ENCODE results near the gene ZNF891. TPM values are rescaled to one million over a fixed set of nuclear protein-coding genes. Genes with fewer than 3 reads are reported as not detected.

ZNF891 gene
- total RNA-seq, 1 donor from 2014 or later = 0.63 TPM

DNA sequence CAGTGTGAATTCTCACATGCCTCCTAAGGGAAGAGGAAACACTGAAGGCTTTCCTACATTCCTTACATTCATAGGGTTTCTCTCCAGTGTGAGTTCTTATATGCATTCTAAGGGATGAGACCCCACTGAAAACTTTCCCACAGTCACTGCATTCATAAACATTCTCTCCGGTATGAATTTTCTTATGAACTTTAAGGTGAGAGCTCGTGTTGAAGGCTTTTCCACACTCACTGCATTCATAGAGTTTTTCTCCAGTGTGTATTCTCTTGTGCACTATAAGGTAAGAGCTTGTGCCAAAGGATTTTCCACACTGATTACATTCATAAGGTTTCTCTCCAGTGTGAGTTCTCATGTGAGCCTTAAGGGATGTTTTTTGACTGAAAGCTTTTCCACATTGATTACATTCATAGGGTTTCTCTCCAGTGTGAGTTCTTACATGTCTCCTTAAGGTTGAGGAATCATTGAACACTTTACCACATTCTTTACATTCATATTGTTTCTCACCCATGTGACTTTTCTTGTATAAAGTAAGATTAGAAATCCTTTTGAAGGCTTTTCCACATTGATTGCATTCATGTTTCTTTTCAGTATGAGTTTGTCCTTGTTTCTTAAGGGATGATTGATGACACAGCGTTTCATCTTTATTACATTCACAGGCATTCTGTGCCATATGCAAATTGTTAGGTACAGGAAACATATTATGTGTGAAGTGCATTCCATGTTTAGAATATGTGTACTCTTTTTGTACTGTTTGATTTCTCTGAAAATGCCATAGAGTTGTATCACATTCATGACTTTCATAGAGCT lies 9.5 kb downstream of the ZNF891 start:
- H3K27me3 ChIP-seq (ENCODE audit: control insufficient read depth, insufficient read depth, low read length) = no peaks in the 10 kb centered on the region
- H3K36me3 ChIP-seq (ENCODE audit: control insufficient read depth, insufficient read depth, low read length) = no peaks in the 10 kb centered on the region
- DNase-seq (ENCODE audit: low read depth) = no peak
- no peak overlapping the region for H3K4me3 ChIP-seq (ENCODE audit: low read depth, low read length)
- TF ChIP-seq, protein P1, sequence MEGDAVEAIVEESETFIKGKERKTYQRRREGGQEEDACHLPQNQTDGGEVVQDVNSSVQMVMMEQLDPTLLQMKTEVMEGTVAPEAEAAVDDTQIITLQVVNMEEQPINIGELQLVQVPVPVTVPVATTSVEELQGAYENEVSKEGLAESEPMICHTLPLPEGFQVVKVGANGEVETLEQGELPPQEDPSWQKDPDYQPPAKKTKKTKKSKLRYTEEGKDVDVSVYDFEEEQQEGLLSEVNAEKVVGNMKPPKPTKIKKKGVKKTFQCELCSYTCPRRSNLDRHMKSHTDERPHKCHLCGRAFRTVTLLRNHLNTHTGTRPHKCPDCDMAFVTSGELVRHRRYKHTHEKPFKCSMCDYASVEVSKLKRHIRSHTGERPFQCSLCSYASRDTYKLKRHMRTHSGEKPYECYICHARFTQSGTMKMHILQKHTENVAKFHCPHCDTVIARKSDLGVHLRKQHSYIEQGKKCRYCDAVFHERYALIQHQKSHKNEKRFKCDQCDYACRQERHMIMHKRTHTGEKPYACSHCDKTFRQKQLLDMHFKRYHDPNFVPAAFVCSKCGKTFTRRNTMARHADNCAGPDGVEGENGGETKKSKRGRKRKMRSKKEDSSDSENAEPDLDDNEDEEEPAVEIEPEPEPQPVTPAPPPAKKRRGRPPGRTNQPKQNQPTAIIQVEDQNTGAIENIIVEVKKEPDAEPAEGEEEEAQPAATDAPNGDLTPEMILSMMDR (IDR thresholded peaks at IDR 0.05; ENCODE audit: insufficient read depth, low read length, poor library complexity, severe bottlenecking) = no peak

DNA sequence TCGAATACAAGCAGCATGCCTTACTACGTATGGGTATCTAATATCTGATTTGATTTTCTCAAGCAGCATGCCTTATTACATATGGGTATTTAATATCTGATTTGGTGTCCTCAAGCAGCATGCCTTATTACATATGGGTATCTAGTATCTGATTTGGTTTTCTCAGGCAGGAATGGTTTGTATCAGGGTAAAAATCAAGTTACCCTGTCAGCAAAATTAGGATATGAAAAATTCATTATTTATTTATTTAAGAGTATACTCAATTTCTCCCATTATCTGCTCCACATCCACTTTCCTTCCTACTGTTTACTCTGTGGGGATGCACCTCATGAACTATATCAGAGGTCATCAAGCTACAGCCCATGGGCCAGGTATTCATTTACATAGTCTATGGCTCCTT lies 21.9 kb downstream of the ZNF891 start:
- Histone ChIP-seq H3K27me3 (ENCODE audit: control insufficient read depth, insufficient read depth, low read length) (no peaks in the 10 kb centered on the region), H3K4me3 (ENCODE audit: low read depth, low read length) (no peak overlapping the region), H3K36me3 (ENCODE audit: control insufficient read depth, insufficient read depth, low read length) (no peaks in the 10 kb centered on the region)
- DNase-seq (ENCODE audit: low read depth) = no peak
- TF ChIP-seq, protein P1 (IDR thresholded peaks at IDR 0.05; ENCODE audit: insufficient read depth, low read length, poor library complexity, severe bottlenecking) = no peak

DNA sequence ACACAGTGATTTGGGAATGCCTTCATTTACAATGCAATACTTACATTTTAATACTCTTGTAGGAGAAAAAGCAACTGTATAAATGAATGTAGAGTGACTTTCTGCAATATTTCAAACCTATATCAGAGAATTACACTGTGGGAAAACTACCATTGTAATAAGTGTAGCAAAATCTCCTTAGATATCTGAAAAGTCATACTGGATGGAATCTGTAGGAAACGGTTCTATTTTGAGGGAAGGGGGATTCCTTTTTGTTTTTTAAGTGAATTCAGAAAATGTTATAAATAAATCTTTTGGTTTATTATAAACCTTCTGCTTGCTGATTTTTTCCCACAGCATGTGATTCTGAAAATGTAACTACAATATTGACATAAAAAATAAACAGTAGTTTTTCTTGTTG lies 23.0 kb downstream of the ZNF891 start:
- TF ChIP-seq, protein P1 (IDR thresholded peaks at IDR 0.05; ENCODE audit: insufficient read depth, low read length, poor library complexity, severe bottlenecking) = no peak
- Histone ChIP-seq H3K27me3 (ENCODE audit: control insufficient read depth, insufficient read depth, low read length) (no peaks in the 10 kb centered on the region), H3K36me3 (ENCODE audit: control insufficient read depth, insufficient read depth, low read length) (no peaks in the 10 kb centered on the region), H3K4me3 (ENCODE audit: low read depth, low read length) (no peak overlapping the region)
- no peak for DNase-seq (ENCODE audit: low read depth)

DNA sequence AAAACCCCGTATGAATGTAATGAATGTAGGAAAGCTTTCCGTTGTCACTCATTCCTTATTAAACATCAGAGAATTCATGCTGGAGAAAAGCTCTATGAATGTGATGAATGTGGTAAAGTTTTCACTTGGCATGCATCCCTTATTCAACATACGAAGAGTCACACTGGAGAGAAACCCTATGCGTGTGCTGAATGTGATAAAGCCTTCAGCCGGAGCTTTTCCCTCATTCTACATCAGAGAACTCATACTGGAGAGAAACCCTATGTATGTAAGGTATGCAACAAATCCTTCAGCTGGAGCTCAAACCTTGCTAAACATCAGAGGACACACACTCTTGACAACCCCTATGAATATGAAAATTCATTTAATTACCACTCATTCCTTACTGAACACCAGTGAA lies 23.8 kb downstream of the ZNF891 start:
- no peaks in the 10 kb centered on the region for H3K27me3 ChIP-seq (ENCODE audit: control insufficient read depth, insufficient read depth, low read length)
- no peak for DNase-seq (ENCODE audit: low read depth)

DNA sequence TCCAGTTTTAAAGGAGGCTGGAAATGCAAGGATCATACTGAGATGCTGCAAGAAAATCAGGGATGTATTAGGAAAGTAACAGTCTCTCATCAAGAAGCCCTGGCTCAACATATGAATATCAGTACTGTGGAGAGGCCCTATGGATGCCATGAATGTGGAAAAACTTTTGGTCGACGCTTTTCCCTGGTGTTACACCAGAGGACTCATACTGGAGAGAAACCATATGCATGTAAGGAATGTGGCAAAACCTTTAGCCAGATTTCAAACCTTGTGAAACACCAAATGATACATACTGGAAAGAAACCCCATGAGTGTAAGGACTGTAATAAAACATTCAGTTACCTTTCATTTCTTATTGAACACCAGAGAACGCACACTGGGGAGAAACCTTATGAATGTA lies 24.5 kb downstream of the ZNF891 start:
- TF ChIP-seq, protein P1 (IDR thresholded peaks at IDR 0.05; ENCODE audit: insufficient read depth, low read length, poor library complexity, severe bottlenecking) = no peak
- DNase-seq (ENCODE audit: low read depth) = no peak
- Histone ChIP-seq H3K36me3 (ENCODE audit: control insufficient read depth, insufficient read depth, low read length) (no peaks in the 10 kb centered on the region), H3K27me3 (ENCODE audit: control insufficient read depth, insufficient read depth, low read length) (no peaks in the 10 kb centered on the region), H3K4me3 (ENCODE audit: low read depth, low read length) (no peak overlapping the region)

More for the DNA sequence above, 23.8 kb downstream of the ZNF891 start:
- Histone ChIP-seq H3K4me3 (ENCODE audit: low read depth, low read length) (no peak overlapping the region), H3K36me3 (ENCODE audit: control insufficient read depth, insufficient read depth, low read length) (no peaks in the 10 kb centered on the region)
- TF ChIP-seq, protein P1 (IDR thresholded peaks at IDR 0.05; ENCODE audit: insufficient read depth, low read length, poor library complexity, severe bottlenecking) = no peak

DNA sequence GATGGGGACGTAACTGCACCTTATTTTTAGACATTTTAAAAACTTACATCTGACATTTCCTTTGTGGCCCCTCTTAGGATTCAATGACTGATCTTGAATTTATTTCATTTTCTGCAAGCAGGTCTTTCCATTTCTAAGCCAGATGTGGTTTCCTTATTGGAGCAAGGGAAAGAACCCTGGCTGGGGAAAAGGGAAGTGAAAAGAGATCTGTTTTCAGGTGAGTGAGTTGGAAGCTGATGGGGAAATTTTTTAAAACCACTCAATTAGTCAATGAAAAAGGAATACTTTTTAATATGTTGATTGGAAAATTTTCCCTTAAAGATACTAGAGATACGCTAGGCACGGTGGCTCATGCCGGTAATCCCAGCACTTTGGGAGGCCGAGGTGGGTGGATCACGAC lies 46.7 kb downstream of the ZNF891 start:
- no peak for DNase-seq (ENCODE audit: low read depth)
- H3K27me3 ChIP-seq (ENCODE audit: control insufficient read depth, insufficient read depth, low read length) = no peaks in the 10 kb centered on the region
- H3K36me3 ChIP-seq (ENCODE audit: control insufficient read depth, insufficient read depth, low read length) = peaks cover 5% of the 10 kb centered on the region
- no peak overlapping the region for H3K4me3 ChIP-seq (ENCODE audit: low read depth, low read length)
- TF ChIP-seq, protein P1 (IDR thresholded peaks at IDR 0.05; ENCODE audit: insufficient read depth, low read length, poor library complexity, severe bottlenecking) = no peak
